HUDEP-2 (cell line): ENCODE data around the gene SPATA25.

Source experiments
- DNase-seq, 76 experiments: peaks; one replicate each; lab custom pipeline; 2025; ENCODE audit not compliant: unreplicated experiment in 76 of 76; lab: John Stamatoyannopoulos, UW

SPATA25 gene

DNA sequence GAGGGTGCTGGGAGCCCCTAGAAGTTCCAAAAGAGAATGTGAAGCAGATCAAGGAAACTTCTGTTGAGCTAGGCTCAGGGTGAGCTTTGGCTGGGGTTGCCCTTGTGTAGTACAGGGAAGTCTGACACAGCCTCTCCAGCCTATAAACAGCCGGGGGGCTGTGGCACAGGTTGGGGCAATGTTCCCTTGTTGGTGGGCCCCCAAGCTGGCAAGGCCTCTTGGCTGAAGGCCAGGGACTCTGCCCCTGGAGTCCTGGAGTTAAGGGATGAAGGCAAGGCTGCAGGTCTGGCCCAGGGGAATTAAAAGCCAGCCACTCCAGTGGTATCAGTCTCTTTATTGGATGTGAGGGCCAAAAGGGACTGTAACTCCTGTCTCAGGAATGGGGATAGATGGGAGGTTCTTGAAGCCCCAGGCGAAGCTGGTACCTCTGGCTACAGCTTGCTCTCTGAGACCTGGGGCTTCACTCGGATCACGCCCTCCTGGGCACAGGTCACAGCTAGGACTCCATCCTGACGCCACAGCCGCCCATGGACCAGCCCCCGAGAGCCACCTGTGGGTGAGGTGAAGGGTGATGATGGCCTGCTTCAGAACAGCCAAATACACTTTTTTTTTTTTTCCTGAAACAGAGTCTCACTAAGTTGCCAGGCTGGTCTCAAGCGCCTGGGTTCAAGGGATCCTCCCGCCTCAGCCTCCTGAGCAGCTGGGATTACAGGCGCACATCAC is 45.9 kb downstream of the SPATA25 start:
- DNase-seq = no peak

DNA sequence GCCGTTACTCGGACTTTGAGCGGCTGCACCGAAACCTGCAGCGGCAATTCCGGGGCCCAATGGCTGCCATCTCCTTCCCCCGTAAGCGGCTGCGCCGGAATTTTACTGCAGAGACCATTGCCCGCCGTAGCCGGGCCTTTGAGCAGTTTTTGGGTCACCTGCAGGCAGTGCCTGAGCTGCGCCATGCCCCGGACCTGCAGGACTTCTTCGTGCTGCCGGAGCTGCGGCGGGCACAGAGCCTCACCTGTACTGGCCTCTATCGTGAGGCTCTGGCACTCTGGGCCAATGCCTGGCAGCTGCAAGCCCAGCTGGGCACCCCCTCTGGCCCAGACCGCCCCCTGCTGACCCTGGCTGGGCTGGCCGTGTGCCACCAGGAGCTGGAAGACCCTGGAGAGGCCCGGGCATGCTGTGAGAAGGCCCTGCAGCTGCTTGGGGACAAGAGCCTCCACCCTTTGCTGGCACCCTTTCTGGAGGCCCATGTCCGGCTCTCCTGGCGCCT is 46.7 kb downstream of the SPATA25 start:
- no peak for DNase-seq

DNA sequence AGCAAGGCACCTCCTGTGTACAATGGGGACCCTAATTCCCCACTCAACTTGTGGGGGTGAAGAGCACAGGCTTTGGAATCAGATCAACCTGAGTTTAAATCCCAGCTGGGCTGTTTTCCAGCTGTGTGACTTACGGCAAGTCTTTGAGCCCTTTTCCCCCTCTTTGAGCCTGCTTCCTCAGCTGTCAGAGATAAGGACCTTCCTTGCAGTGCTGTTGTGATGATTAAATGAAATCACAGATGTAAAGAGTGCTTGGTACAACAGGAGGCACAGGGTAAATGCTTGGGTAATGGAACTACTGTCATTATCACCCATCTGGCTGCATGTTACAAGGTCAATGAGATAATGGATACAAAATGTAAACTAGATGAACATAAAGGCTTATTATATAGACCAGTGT is 50.6 kb downstream of the SPATA25 start:
- peak in 52 of 76 experiments; percentile 10 to 79 (median 42) for DNase-seq
